ENCODE data around the gene MYLIP. TPM values are rescaled to one million over a fixed set of nuclear protein-coding genes. Genes with fewer than 3 reads are reported as not detected.

MYLIP gene
- total RNA-seq (2022; extraction: Qiagen RNA extraction): 2.5 to 3.6 TPM (median 3.2 TPM) in 5 replicates

GRCh38 chr6:16128759-16129622, at the start of gene MYLIP:
Gene MYLIP (plus strand): TSS chr6:16129086. CDS start chr6:16129323, 237 bp downstream.

Other genes with a start within 250 kb of the MYLIP start
- 1.3 to 2.2 TPM (median 1.8 TPM) in 5 replicates for gene GMPR, start 109.5 kb downstream of the MYLIP start, total RNA-seq (2022; extraction: Qiagen RNA extraction)

Measured in A549 treated with CORT108297 at 1 μM for 4 hours (cell line).